GM21423 (cell line): Measurements from ENCODE around the gene CEP192.

Source experiments
- ATAC-seq: cut with Tn5 transposase; IDR thresholded peaks from one replicate; pipeline ENCODE4 v1.9.1; 2021; ENCODE audit warnings: mild to moderate bottlenecking, moderate library complexity; ENCODE audit not compliant: unreplicated experiment

CEP192 gene

DNA sequence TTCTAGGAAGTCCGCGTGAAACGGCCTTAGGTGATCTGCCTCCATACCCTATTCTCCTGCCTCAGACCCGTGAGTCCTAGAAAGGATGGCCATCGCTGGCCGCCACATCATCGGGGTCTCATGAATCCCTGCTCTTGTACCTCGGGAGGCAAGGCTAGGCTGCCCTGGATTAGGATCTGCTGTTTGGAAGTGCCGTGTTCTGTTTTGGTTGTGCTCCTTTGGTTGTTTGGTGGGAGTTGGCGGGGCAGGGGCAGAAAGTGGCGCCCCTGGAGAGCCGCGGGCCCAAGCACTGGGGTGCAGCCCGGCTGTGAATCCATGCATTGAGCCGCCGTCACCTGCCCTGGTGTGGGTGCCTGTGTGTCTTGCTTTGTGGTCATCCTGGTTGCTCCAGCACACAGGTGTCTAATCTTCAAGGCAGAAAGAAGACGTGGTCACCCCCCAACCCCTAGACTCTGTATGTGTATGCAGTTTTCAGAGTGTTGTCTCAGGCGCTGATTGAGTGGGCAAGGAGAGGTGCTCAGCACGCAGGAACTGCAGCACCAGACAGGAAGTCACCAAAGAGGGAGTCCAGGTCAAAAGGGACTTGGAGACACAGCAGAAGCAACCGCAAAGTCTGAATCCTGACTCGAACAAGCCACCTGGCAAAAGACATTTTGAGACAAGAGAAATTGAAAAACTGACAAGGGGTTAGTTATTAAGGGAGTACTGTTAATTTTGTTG, 147.4 kb downstream of the CEP192 start:
- no peak for ATAC-seq

DNA sequence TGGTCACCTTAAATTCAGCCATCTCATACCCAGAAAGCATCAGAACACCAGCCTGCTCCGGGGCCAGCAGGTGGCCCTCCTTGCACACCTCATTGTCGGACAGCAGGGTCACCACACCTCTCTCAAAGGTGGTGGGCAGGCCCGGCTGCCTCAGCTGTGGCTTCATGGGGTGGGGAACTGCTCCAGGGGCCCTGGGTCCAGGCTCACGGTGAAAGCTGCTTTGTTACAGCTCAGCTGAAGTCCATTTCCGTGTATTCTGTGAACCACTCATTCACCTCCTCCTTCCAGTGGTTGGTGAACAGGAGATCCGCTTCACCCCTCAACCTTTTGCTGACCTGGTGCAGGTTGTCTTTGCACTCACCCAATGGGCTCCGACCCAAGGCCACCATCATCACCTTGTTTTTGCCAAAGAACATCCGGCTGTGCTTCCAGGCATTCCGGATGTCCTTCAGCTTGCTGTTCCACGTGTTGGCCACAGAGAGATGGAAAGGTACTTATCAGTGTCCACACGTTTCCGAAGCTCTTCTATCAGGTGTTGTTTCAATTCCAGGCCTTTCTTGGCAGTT, 148.8 kb downstream of the CEP192 start:
- ATAC-seq: no peak

DNA sequence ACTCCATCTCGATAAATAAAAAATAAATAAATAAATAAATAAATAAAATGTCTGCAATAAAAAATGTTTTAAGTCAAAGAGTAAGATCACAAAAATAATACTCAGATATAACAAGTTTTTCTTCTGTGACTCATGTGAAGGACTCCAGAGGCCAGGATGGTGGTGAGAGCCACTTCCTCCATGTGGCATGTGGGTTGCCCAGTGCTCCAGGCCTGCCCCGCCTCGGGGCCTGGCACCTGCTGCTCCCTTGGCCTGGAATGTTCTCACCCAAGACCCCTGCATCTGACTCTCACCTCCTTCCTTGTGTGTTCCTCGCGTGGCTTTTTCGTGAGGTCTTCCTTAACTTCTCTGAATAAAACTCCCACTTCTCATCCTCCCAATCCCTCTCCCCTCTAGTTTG, 150.0 kb downstream of the CEP192 start:
- no peak for ATAC-seq

DNA sequence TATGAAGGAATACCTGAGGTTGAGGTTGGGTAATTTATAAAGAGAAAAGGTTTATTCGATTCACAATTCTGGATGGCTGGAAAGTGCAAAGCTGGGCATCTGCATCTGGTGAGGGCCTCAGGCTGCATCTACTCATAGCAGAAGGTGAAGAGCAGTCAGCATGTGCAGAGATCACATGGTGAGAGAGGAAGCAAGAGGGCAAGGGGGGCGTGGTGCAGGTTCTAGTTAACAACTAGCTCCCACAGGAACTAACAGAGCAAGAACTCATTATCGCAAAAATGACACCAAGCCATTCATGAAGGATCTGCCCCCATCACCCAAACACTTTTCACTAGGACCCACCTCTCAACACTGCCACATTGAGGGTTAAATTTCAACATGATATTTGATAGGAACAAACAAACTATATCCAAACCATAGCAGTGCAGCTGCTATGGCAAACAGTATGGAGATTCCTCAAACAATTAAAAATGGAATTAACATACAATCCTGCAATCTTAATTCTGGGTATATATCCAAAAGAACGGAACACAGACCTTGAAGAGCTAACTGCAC, 154.6 kb downstream of the CEP192 start:
- ATAC-seq: no peak

DNA sequence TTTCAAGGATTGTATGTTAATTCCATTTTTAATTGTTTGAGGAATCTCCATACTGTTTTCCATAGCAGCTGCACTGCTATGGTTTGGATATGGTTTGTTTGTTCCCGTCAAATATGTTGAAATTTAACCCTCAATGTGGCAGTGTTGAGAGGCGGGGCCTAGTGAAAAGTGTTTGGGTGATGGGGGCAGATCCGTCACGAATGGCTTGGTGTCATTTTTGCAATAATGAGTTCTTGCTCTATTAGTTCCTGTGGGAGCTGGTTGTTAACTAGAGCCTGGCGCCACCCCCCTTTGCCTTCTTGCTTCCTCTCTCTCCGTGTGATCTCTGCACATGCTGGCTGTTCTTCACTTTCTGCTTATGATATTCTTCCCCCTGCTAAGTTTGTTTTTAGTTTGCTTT, 156.0 kb downstream of the CEP192 start:
- no peak for ATAC-seq

DNA sequence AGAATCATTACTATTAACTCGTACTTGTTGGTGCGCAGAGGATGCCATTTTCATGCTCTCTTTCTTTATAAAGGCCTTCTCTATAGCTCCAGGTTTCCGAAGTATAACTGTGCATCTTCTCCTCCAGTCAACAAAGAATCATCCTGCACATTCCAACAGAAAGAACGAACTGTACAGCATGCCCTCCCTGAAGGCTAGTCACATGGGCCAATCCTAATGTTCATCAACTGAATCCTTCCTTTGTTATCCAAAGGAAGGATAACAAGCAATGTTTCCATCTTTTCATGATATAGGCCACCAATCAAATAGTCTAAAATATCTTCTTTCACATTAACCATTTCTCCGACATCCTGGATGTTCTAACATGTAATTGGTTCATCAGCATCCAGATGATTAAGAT, 160.5 kb downstream of the CEP192 start:
- ATAC-seq: no peak

DNA sequence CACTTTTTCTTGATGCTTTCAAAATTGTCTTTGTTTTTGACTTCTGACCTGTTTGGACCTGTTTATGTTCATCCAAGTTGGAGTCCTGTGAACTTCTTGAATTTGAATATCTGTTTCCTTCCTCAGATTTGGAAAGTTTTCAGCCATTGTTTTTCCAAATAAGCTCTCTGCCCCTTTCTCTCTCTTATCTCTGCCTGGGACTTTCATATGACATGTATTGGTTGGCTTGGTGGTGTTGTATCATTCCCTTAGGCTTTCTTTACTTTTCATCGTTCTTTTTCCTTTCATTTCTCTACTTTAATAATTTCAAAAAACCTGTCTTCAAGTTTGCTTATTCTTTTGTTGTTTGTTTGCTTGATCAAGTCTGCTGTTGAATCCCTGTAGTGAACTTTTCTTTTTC, 167.3 kb downstream of the CEP192 start:
- no peak for ATAC-seq

DNA sequence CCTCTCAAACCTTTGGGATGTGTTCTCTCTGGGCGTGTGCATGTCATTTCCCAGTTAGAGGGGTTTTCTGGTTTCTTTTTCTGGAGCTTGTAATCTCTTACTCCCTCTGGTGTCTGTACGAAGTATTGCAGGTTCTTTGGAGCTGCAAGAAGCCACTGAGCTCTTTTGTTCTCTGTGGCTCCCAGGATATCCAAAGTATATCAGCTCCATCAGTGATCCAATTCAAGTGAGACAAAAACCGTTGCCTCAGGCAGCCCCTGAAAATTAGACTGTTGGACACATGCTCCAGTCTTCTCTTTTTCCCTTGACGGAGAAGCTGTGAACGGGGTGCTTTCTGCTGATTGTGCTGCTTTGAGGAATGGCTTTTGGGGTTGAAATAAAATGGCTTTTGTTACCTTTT, 168.4 kb downstream of the CEP192 start:
- no peak for ATAC-seq

DNA sequence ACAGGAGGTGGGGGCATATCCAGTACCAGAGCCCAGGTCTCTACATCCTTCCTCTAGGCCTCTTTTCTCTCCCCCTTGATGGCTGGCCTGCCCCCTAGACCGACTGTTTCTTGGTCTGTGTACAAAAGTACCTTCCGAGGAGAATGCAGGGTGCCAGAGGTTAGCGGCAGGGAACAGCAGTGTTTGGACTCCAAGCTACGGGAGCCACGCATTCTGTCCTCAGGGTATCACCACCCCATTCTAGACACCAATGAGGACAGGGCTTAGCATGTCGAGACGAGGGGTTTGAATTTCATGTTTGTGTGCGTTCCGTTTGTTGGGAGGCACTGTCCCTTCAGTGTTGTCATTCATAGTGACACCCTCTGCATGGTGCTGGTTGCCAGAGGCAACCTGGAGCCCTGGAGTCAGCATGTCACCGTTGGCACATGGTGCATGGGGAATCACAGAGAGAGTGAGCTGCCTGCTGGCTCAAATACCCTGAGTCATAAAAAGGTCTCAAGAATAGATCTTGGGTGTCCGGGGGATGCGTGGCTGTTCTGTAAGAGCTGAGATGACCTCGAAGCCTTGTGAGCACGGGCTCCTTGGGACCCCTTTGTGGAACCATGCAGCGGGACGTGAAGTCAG, 170.2 kb downstream of the CEP192 start:
- no peak for ATAC-seq

DNA sequence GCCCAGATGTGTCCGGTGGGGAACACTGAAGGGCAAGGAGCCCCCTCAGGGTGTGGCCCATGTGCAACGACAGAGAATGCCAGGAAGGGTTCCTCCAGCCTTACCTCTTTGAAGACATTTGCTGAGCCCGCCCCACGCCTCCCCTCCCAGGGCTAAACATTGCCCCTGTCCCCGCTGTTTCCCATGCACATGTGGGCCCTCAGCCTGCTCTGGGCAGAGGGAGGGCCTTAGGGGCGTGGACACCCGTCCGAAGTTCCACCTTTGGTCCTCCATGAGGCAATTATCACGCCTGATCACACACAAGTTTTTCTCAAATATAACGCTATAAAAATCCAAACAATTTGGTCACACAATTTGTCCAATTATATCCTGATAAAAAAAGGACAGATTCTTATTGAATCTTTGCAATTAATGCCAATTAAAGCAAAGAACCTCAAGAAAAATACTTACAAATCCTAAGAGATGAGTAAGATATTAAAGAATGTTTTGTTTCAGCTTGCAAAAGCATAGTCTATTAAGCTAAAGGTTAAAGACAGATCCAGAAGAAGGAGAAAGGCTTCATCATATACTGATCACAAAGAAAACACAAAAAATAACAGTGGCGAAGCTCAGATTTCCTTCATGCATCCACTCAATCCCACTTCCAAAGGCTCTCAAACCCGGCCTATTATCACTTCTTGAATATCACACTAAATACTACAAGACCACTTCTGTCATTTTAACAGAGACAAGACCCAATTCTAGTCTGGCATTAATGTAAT, 172.2 kb downstream of the CEP192 start:
- no peak for ATAC-seq

DNA sequence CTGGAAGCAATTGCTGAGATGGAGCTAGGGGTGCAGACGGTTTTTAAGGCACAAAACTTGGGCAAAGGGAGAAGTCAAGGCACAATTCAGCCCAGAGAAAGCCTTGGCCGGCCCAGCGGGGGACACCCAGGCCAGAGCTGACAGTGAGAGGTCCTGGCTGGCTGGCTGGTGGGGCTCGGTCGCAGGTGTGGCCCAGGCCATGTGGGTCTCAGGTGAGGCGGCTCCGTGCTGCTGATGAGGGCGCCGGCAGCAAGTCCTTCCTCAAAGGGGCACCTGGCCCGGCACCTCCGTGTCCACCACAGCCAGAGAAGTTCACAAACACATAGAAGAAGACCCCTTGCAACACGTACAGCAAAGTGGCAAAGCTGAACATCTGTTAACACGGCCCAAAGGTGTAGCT, 173.2 kb downstream of the CEP192 start:
- ATAC-seq: no peak

DNA sequence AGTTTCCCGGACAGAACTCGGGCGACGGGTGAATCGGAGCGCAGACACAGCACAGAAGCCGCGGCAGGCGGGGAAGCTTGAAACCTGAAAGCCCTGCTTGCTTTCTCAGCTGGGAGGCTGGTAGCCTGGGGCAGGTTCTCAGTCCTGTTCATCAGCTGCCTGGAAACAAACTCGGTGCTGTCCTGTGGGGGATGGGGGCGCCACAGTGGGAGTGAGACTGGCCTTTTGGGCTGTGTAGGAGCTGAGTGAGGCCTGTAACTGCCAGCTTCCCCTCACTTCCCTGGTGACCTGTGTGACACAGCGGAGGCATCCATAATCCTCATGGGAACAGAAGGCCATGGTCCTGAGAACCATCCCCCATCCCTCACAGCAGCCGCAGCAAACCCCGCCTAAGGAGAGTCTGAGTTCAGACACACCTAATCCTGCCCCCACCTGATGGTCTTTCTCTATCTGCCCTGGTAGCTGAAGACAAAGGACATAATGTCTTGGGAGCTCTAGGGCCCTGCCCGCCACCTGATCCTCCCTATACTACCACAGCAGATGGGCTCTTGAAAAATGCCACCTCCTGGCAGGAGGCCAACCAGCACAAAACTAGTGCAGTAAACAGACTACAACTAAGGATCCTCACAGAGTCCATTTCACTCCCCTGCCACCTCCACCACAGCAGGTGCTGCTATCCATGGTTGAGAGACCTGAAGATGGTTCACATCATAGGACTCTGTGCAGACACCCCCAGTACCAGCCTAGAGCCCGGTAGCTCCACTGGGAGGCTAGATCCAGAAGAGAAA, 174.7 kb downstream of the CEP192 start:
- no peak for ATAC-seq

DNA sequence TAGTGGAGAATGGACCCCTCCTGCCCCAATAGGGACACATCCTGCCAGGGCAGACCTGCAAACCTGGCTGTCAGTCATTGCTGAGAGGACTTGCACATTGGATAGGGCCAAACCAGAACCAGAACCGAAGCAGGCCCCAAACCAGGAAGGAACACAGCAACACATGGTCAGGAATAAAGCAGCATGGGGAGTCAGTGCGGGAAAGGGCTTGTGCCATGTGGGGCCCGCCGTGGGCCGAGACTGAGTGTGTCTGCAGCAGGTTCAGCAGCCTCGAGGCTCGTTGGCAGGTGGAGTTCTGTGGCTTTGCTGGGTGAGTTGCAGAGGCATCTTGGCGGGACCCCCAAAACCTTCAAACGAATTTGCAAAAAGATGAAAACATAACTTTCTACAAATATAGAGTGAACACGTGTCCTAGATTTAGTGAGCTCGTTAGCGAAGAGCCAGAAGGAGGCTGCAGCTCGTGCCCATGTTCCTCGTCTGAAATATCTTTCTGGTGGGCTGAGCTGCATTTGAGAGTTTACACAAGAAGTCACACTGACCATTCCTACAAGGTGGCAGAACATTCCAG, 182.5 kb downstream of the CEP192 start:
- ATAC-seq: no peak
